GM03348 (cell line): Measurements from ENCODE around the gene TCAP.

Experiments used
- DNase-seq: peaks from one replicate; pipeline ENCODE4 v3.0.0; 2012; ENCODE audit warnings: low spot score

TCAP gene

GRCh38 chr17:39629494-39629880 lies 35.7 kb upstream of the TCAP start:
- DNase-seq: no peak

GRCh38 chr17:39629898-39630297 lies 35.3 kb upstream of the TCAP start:
- DNase-seq: no peak

- DNase-seq: no peak
Observed at GRCh38 chr17:39631403-39631802, 33.7 kb upstream of the TCAP start.

GRCh38 chr17:39632153-39632941 lies 32.8 kb upstream of the TCAP start:
- DNase-seq: no peak

- DNase-seq: no peak
Observed at GRCh38 chr17:39633570-39634183, 31.5 kb upstream of the TCAP start.

GRCh38 chr17:39634384-39634871 lies 30.7 kb upstream of the TCAP start:
- peak; percentile 80 for DNase-seq

- DNase-seq: no peak
Observed at GRCh38 chr17:39635614-39636176, 29.5 kb upstream of the TCAP start.

GRCh38 chr17:39636587-39636926 lies 28.6 kb upstream of the TCAP start:
- no peak for DNase-seq

GRCh38 chr17:39636927-39637736 lies 28.0 kb upstream of the TCAP start, which contains the start of gene STARD3:
Gene STARD3, plus strand, starts transcription at chr17:39637144. Its CDS starts 16,388 bp downstream, at chr17:39653532.
- peak; percentile 97 for DNase-seq

- DNase-seq: no peak
Observed at GRCh38 chr17:39638317-39638716, 26.8 kb upstream of the TCAP start.

GRCh38 chr17:39639043-39639442 lies 26.1 kb upstream of the TCAP start:
- no peak for DNase-seq

GRCh38 chr17:39639566-39640458 lies 25.3 kb upstream of the TCAP start:
- no peak for DNase-seq

GRCh38 chr17:39640591-39641031 lies 24.5 kb upstream of the TCAP start:
- no peak for DNase-seq

- no peak for DNase-seq
Observed at GRCh38 chr17:39641097-39641496, 24.1 kb upstream of the TCAP start.

- DNase-seq: no peak
Observed at GRCh38 chr17:39641883-39642282, 23.3 kb upstream of the TCAP start.

- no peak for DNase-seq
Observed at GRCh38 chr17:39642291-39643074, 22.7 kb upstream of the TCAP start.

GRCh38 chr17:39643271-39643670 lies 21.9 kb upstream of the TCAP start:
- peak; percentile 57 for DNase-seq

- no peak for DNase-seq
Observed at GRCh38 chr17:39647256-39647655, 17.9 kb upstream of the TCAP start.

GRCh38 chr17:39648616-39649366 lies 16.4 kb upstream of the TCAP start:
- no peak for DNase-seq

- no peak for DNase-seq
Observed at GRCh38 chr17:39650121-39650579, 15.0 kb upstream of the TCAP start.
